HG03469 (cell line): ENCODE results near the gene PDCD2L.
"Not testable (repeated sequence)": the region's sequence is repeated elsewhere in the genome, so short reads cannot be mapped to it uniquely, and the experiment has no call there.

Experiments used
- ATAC-seq: cut with Tn5 transposase; IDR thresholded peaks from one replicate; pipeline ENCODE4 v1.9.1; 2021; ENCODE audit warnings: mild to moderate bottlenecking, moderate library complexity, moderate number of reproducible peaks; ENCODE audit not compliant: unreplicated experiment

PDCD2L gene

DNA sequence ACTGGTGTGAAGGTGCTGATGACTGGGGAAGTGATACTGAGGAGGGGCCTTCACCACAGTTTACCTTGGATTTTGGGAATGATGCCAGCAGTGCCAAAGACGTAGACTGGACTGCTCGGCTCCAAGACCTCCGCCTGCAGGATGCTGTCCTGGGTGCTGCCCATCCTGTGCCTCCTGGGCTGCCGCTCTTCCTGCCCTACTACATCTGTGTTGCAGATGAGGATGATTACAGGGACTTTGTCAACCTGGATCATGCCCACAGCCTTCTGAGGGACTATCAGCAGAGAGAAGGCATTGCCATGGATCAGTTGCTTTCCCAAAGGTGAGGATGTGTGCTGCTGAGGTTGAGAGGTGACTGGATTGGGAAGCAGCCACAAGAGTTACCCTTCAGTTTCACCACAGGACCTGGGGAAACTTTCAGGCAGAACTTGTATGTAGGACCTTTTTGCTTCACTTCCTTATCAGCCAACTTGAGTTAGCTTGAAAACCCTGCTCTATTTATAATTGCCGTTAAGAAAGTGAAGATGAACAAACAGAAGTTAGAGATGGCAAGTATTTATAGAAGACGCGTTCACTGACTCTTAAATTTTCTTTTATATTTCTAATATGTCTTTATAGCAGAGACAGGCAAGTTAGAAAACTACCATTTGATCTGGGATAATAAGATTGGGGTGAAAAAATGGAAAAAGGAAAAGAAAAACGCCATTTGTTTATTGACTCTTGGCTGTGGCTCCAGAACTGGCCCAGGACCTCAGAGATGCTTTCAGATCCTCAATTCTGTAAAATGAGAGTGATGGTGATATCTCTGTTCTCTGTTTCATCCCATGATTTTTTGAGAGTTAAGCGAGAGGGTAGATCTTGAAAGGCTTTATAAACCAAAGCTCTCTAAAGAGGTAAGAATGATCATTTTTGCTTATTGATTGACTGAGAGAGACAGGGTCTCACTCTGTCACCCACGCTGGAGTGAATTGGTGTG, 5.3 kb downstream of the PDCD2L start:
- ATAC-seq, result no peak

DNA sequence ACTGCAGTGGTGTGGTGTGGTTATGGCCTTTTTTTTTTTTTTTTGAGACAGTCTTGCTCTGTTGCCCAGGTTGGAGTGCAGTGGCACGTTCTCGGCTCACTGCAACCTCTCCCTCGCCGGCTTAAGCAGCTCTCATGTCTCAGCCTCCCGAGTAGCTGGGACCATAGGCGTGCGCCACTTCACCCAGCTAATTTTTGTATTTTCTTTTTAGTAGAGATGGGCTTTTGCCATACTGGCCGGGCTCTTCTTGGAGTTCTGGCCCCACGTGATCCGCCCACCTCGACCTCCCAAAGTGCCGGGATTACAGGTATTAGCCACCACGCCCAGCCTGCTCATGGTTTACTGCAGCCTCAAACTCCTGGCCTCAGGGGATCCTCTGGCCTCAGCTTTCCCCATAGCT, 7.0 kb downstream of the PDCD2L start:
- ATAC-seq, result no peak

DNA sequence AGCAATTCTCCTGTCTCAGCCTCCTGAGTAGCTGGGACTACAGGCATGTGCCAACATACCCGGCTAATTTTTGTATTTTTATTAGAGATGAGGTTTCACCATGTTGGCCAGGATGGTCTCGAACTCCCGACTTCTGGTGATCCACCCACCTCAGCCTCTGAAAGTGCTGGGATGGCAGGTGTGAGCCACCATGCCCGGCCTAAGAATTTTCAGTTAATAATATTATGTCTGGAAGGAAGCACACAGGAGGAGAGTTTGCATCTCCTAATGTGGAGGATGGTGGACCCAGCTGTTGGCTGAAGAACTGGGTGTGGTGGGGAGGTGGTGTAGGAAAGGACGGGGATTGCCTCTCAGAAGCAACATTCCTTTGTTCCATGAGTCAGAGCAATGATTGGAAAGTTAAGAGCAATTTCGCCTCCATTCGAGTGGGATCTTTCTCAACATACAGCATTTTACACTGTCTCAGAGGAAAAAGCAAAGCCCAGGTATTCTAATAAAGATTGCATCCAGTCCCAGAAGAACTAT, 11.9 kb downstream of the PDCD2L start:
- no peak for ATAC-seq

DNA sequence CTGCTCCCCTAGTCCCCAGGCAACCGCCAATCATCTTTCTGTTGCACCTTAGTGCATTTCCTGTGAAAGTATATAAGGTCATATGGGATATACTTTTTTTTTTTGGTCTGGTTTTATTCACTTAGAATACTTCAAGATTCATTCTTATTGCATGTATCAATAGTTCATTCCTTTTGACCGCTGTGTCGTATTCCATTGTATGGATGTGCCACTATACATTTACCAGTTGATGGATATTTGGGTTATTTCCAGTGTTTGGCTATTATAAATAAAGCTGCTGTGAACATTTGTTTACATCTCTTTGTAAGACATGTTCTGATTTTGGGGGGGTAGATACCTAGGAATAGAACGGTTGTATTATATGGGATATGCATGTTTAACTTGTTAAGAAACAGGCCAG, 14.1 kb downstream of the PDCD2L start:
- ATAC-seq, result no peak

DNA sequence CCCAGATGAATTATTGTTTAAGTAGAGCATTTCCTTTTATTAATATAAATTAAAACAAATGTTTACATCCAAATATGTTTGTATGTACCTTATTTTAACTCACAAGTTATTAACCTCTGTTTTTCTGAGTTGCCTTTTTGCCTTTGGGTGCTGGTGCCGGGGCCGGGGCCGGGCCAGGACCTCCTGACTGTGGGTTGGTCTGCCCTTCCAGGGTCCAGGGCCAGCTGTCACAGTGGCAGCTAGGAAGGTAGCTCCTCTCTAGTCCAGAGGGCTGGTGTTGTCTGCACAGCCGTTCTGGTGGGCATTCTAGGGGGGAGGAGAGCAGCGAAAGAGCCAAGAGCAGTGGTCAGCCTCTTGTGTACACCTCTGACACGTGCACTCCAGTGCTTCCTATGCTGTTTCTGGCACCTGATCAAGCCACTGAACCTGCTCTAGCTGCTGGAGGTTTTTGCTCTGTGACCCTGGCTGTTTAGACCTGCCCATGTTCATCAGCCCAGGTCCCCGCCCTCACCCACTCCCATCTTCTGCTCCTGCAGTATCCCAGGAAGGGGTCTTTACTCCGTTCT, 22.0 kb downstream of the PDCD2L start:
- no peak for ATAC-seq

DNA sequence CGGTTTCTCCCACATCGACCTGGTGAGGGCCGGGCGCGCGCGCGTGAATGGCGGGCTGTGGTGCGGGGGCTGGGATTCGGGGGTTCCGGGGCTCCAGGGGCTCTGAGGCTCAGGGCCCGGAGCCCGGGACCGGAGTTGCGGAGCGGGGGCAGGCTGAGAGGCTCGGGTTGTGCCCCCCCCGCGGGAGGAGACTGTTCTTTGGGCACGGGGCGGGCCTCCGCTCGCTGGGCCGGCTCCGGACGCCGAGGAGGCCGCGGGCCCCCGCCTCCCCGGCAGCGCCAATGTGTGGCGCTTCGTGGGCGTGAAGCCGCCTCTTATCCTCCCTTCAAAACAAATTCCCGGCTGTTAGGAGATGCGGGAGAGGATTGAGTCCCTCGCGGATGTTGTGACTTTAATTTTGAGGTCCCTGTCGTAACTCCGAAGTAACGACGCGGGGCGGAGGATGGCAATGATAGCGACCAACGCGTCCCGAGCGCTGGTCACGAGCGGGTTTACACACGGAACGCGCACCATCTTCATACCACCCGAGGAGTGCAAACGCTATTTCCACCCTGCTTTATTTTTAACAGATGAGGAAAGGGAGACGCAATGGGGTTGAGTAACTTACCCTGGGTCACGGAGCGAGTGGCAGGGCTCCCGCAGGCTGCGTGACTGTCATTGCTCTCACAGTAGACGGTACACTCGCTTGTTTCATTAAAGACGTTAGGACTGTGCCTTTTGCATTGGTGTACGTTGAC, 24.5 kb downstream of the PDCD2L start:
- ATAC-seq, result peak; percentile 15

DNA sequence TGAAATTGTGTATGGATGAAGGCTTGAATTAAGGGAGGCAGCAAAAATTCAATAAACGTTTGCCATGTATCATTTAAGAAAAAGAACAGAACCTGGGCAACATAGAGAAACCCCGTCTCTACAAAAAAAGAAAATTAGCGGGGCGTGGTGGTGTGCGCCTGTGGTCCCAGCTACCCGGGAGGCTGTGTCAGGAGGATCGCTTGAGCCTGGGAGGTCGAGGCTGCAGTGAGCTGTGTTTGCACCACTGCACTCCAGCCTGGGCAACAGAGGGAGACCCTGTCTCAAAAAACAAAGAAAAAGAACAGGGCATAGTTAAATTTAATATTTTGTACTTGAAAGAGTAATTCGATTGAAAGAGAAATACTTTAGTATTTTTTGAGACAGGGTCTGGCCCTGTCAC, 25.4 kb downstream of the PDCD2L start:
- ATAC-seq, result no peak

DNA sequence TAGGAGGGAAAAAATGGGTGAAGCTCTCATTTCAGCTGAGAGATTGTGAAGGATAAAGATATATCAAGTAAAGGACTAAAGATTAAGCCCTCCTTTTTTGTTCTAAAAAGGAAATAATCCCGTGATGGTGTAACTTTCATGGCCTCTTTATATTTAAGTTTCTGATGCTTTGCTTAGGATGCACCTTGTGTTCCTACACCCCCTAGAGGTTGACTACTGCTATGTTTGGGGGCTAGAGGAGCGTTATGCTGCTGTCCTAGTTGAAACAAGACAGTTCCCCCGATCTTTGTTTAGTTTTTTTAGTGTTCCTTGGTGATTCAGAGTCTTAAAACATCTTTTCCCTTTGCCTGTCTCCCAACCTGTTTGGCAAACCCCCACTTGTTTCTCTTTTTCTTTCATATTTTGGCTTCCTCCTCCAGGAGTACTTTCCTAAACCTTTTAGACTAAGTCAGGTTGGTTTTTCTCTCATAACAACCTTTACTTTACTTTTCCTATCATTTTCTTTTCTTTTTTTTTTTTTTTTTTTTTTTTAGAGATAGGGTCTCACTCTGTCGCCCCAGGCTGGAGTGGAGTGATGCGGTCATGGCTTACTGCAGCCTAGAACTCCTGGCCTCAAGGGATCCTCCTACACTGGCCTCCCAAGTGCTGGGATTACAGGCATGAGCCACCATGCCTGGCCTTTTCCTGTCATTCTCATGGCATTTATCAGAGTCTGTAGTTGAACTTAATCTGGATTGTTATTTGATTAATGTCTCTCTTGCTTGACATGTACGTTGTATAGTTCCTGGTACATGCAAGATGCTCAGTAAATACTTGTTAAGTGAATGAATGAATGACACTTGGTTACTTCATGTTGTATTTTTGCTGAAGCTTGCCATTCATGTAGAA, 26.8 kb downstream of the PDCD2L start:
- ATAC-seq, result no peak

DNA sequence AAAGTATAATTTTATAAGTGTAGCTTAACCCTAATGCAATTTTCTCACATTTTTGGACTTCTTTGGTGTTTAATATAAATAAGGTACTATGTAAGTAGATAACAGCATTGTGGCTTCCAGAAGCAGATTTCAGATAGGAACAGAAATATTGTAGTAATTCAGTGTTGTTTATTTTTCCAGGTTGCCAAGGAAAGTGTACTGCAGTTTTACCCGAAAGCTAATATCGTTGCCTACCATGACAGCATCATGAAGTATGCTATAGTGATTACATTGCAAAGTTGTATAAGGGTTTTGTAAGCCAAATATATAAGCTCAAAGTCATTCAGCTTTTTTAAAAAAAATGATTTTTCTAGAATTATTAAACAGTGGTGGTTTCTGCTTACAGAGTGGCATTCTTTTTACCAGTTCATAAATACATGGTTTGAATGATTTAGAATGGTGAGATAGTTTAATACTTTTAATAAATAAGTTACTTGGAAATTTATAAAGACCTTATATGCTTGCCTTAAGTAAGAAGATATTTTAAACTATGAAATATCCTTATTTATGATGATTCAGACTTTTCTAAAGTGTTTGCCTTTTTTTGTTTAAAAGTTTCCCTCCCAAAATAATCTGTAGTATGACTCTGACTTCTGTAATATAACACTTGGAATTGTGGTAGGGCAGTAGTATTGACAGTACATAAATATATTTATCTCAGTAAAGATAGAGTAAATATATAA, 27.6 kb downstream of the PDCD2L start:
- no peak for ATAC-seq

DNA sequence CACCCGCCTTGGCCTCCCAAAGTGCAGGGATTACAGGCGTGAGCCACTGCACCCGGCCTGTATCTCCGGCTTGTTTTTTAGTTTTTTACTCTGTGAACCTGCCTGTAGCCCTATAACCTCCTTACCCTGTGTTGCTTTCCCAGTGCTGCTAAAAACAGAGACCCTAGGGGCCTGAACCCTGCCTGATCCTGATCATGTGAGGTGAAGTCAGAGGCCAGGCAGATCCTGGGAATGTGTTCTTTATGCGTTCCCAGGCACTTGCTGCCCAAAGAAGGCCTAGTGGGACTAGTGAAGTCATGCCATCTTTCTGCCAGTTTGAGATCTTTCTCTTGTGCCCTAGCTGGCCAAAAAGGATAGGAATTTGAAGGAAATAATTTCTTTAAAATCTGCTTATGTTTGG, 28.6 kb downstream of the PDCD2L start:
- no peak for ATAC-seq

DNA sequence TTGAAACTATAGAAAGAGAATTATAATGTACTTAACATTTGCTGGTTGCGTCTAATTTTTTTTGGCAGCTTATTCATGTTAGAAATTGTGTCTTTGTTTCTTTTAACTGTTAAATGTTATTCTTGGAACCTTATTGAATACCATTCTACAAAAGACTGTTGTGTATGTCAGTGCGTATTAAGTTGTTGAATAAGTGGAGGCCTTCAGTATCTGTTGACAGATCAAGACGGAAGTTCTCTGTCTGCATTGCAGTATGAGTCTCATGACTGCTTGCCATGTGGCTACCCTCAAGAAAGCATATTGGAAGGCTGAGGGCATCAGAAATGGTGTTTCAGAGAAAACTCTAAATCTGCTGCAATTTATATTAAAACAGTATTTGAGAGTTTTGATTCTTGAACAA, 32.5 kb downstream of the PDCD2L start:
- ATAC-seq, result no peak

DNA sequence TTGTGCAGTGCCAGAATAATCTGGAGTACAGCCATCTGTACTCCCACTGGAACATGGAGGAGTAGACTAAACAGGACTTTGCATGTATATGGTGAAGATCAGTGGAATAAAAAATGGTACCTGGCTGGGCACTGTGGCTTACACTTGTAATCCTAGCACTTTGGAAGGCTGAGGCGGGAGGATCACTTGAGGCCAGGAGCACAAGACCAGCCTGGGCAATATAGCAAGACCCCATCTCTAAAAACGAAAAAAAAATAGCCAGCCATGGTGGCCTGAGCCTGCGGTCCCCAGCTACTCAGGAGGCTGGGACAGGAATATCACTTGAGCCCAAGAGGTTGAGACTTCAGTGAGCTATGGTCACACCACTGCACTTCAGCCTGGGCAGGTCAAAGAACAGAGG, 44.0 kb downstream of the PDCD2L start:
- ATAC-seq, result no peak

DNA sequence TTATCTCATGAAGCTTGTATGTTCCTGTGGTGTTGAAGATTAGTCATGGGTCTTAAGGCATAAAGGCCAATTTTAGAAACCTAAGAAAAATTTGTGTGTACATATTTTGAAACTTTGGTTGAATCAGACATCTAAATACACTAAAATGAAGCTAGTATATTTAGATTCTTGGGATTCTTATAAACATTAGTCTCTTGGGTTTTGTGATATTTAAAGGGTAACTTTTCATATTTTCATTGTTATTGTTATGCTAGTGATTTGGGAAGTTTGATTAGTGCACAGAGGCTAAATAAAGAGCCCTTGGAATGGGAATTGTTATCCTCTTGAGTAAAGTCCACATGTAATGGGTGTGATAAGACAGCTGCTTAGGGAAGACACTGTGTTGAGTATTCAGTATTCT, 48.5 kb downstream of the PDCD2L start:
- ATAC-seq, result no peak

DNA sequence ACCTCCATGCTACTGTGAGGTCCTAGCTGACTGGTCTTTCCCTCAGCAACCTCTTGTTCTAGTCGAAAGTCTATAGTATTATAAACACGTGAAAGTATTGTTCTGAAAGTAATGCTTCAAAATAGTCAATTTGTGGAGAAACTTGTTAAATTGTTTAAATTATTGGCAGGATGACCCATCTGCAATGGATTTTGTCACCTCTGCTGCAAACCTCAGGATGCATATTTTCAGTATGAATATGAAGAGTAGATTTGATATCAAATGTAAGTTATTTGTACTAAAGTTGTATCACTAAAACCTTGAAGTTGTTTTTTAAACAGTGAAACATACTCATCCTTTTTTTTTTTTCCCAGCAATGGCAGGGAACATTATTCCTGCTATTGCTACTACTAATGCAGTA, 49.9 kb downstream of the PDCD2L start:
- ATAC-seq, result no peak

DNA sequence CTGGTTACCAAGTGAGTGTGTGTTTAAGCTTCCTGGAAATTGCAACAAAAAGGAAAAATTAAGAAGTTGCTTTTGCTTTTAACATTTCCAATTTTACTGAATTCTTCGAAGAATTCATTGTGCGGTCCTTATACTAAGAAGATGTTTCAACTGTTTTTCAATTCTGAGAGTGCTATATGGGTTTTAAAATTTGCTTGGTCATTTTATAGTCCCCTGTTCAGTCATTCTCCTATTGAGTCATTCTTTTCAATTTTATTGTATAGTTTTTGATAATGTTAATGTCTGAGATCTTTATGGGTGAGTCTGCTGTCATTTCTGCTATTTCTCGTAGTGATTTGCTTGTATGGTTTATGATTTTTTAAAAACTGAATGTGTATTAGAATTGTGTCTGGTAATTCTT, 50.5 kb downstream of the PDCD2L start:
- ATAC-seq, result no peak

DNA sequence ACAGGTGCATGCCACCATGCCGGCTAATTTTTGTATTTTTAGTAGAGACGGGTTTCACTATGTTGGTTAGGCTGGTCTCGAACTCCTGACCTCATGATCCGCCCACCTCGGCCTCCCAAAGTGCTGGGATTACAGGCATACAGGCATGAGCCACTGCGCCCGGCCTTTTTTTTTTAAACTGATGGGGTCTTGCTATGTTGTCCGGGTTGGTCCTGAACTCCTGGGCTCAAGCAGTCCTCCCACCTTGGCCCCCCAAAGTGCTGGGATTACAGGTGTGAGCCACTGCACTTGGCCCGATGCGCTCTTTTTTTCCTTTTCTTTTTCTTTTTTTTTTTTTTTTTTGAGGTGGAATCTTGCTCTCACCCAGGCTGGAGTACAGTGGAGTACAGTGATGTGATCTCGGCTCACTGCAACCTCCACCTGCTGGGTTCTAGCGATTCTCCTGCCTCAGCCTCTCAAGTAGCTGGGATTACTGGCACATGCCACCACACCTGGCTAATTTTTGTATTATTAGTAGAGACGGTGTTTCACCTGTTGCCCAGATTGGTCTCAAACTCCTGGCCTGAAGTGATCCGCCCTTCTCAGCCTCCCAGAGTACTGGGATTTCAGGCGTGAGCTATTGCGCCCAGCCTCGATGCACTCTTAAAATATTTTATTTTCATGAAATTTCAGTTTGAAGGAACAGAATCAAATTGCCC, 51.7 kb downstream of the PDCD2L start:
- not testable (repeated sequence) for ATAC-seq

DNA sequence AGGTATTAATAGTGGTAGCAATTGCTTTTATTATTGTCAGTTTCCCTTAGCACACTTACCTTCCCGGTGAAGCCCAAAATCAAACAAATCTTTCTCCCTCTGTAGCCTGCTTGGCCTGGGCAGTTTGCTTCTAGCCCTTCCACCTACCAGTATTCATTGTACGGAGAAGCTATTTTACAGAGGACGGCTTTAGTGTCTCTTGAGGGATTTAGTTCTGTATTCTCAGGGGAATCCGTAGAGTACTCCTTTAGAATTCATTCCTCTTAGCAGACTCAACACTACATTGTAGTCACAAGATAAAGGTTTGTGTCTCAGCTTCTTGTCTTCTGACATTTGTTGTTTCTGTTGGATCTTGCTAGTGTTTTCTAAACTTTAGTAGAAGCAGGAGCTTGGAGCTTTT, 53.2 kb downstream of the PDCD2L start:
- no peak for ATAC-seq

DNA sequence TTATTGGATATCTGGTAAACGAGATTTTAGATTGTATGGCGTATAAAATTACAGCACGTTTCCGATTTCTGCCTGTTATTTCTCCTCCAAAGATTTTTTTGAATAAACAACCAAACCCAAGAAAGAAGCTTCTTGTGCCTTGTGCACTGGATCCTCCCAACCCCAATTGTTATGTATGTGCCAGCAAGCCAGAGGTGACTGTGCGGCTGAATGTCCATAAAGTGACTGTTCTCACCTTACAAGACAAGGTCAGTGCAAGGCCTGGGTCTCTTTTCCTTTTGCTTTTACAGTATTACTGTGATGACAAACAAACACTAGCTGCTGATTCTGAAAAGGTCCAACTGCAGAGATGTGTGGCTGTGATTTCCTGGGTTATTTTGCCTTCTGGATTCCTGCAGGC, 54.5 kb downstream of the PDCD2L start:
- no peak for ATAC-seq

DNA sequence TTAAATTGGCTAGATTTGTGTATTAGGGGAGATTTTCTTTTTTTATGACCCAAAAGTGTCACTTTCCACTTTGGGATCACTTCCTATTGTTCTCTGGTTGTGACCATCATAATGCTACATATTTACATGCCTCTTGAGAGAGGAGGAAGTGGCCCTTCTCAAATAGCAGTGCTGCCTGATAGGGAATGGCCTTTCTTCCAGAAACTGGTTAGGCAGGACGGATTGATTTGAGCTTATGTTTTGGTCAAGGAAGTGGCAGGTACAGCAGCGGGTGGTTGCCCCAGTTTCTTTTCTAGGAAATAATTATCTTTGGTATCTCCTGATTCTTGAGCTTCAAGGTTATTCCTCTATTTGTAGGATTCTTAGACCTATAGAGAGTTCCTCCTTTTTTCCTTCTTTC, 55.4 kb downstream of the PDCD2L start:
- no peak for ATAC-seq
